ENCODE data around the gene CHST15. TPM values are rescaled to one million over a fixed set of nuclear protein-coding genes. Genes with fewer than 3 reads are reported as not detected.

The CHST15 gene
- total and polyA plus RNA-seq, 2 of the 13 experiments (the other 11 are each of a cell fraction or from before 2014, with no cell fraction given) = 1.4 to 94.7 TPM

GRCh38 chr10:123994417-123995081 lies 98.8 kb downstream of the CHST15 start (continued):
- TF ChIP-seq ZNF44 (CRISPR knock-in tag; IDR thresholded peaks at IDR 0.05) (no peak), ZNF337 (CRISPR knock-in tag; IDR thresholded peaks at IDR 0.05; ENCODE audit: borderline replicate concordance, low read depth) (no peak), SRF (IDR thresholded peaks at IDR 0.05; ENCODE audit: low read depth, low read length) (no peak), ZNF180 (CRISPR knock-in tag; IDR thresholded peaks at IDR 0.05; ENCODE audit: borderline replicate concordance, low read depth) (no peak), ZNF605 (CRISPR knock-in tag; IDR thresholded peaks at IDR 0.05) (no peak), AGO2 (optimal IDR thresholded peaks at IDR 0.05; ENCODE audit: low read depth, low read length) (peak; percentile 94), CEBPG (CRISPR knock-in tag; IDR thresholded peaks at IDR 0.05) (no peak), ZNF3 (CRISPR knock-in tag; IDR thresholded peaks at IDR 0.05) (no peak), ZFX (CRISPR knock-in tag; IDR thresholded peaks at IDR 0.05; ENCODE audit: low read depth) (no peak), ISX (CRISPR knock-in tag; conservative IDR thresholded peaks at IDR 0.05) (no peak), POGK (CRISPR knock-in tag; conservative IDR thresholded peaks at IDR 0.05) (0 out of 2 replicates have a peak, but pooled peaks have one; percentile 48), SNAPC5 (CRISPR knock-in tag; IDR thresholded peaks at IDR 0.05; ENCODE audit: borderline replicate concordance) (no peak), JUND (CRISPR knock-in tag; IDR thresholded peaks at IDR 0.05) (no peak), ZNF720 (CRISPR knock-in tag; IDR thresholded peaks at IDR 0.05) (no peak), SRSF4 (IDR thresholded peaks at IDR 0.05; ENCODE audit: low read depth, low read length, poor library complexity, severe bottlenecking) (no peak), ZNF737 (CRISPR knock-in tag; IDR thresholded peaks at IDR 0.05; ENCODE audit: borderline replicate concordance) (no peak), ZMYM3 (CRISPR knock-in tag; IDR thresholded peaks at IDR 0.05) (no peak), MLXIP (CRISPR knock-in tag; IDR thresholded peaks at IDR 0.05; ENCODE audit: borderline replicate concordance) (no peak)
- TF ChIP-seq, protein P1, sequence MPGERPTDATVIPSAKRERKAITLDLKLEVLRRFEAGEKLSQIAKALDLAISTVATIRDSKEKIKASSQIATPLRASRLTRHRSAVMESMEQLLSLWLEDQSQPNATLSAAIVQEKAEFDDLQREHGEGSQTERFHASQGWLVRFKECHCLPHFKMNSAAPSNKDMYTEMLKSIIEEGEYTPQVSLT (CRISPR knock-in tag; IDR thresholded peaks at IDR 0.05; ENCODE audit: borderline replicate concordance, low read depth) = no peak
- TF ChIP-seq, protein P2, sequence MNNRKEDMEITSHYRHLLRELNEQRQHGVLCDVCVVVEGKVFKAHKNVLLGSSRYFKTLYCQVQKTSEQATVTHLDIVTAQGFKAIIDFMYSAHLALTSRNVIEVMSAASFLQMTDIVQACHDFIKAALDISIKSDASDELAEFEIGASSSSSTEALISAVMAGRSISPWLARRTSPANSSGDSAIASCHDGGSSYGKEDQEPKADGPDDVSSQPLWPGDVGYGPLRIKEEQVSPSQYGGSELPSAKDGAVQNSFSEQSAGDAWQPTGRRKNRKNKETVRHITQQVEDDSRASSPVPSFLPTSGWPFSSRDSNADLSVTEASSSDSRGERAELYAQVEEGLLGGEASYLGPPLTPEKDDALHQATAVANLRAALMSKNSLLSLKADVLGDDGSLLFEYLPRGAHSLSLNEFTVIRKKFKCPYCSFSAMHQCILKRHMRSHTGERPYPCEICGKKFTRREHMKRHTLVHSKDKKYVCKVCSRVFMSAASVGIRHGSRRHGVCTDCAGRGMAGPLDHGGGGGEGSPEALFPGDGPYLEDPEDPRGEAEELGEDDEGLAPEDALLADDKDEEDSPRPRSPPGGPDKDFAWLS (CRISPR knock-in tag; IDR thresholded peaks at IDR 0.05; ENCODE audit: borderline replicate concordance) = no peak
- TF ChIP-seq, protein P3, sequence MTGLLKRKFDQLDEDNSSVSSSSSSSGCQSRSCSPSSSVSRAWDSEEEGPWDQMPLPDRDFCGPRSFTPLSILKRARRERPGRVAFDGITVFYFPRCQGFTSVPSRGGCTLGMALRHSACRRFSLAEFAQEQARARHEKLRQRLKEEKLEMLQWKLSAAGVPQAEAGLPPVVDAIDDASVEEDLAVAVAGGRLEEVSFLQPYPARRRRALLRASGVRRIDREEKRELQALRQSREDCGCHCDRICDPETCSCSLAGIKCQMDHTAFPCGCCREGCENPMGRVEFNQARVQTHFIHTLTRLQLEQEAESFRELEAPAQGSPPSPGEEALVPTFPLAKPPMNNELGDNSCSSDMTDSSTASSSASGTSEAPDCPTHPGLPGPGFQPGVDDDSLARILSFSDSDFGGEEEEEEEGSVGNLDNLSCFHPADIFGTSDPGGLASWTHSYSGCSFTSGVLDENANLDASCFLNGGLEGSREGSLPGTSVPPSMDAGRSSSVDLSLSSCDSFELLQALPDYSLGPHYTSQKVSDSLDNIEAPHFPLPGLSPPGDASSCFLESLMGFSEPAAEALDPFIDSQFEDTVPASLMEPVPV (CRISPR knock-in tag; IDR thresholded peaks at IDR 0.05) = no peak

Measured in HepG2 (cell line).